ENCODE measurements around the gene BANP. TPM values are rescaled to one million over a fixed set of nuclear protein-coding genes. Genes with fewer than 3 reads are reported as not detected.
"Not testable (repeated sequence)": the region's sequence is repeated elsewhere in the genome, so short reads cannot be mapped to it uniquely, and the experiment has no call there.

The BANP gene, protein sequence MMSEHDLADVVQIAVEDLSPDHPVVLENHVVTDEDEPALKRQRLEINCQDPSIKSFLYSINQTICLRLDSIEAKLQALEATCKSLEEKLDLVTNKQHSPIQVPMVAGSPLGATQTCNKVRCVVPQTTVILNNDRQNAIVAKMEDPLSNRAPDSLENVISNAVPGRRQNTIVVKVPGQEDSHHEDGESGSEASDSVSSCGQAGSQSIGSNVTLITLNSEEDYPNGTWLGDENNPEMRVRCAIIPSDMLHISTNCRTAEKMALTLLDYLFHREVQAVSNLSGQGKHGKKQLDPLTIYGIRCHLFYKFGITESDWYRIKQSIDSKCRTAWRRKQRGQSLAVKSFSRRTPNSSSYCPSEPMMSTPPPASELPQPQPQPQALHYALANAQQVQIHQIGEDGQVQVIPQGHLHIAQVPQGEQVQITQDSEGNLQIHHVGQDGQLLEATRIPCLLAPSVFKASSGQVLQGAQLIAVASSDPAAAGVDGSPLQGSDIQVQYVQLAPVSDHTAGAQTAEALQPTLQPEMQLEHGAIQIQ
- total RNA-seq: 10 to 100 TPM; 12.9 to 28.1 (median 18.5) TPM

DNA sequence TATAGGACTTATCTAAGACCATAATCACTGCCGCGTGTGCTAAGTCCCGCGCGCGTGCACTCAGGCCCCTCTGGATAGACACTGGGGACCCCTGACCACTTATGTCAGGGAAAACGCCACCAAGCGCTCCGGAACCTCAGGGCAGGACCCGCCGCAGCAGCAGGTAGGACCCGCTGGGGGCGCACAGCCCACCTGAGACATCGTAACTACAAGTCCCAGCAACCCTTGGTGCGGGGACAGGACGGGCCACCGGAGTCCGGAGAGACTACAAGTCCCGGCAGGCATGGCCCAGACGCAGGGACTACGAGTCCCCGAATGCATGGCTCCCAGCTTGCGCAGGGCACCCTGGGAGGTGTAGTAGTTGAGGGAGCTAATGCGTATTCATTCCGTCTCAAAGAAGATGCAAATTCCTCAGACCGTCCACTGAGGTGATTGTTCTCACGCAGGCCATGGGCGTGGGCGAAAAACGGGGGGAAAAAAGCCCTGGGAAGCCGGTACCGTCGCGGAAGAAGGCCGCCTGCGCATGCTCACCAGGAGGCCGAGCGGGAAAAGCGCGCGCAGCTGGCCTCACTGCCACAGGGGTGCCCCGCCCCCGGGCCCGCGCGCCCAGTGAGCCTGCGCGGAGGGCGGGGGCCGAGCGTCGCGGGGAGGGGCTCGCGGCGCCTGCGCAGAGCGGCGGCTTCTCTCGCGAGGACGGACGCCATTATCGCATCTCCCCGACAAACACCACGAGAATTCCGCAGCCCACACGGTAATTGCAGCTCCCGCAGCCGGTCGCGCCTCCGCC is at the start of gene BANP:
BANP (plus strand) TSS at position 670 of the 787 bp plus-strand sequence. CDS start 23,682 bp downstream, outside the sequence.
- Histone ChIP-seq H3K27ac (peak within 1 kb of the TSS; percentile 96 to 98), H3K4me1 (replicated peaks in 1 of 2) (peaks cover 6 to 17% of the 10 kb centered on the region in 2 donors), H3K4me3 (peak within 1 kb of the TSS; percentile 51 to 72 (median 56))
- WGBS, 10 experiments: 0 to 20% (median 2%) methylated on average over 3 to 10 of the region's 73 CpGs; no CpG with 5 or more reads in 7 of the 10 experiments
- in situ Hi-C loops (cut with MboI; ENCODE audit: low pct_unique_long_range_greater_than_20kb in 2 of 9, low sequenced_read_pairs in 9 of 9, unreplicated experiment in 9 of 9): loop anchor here in 1 of 9 experiments (25.0 kb wide), 1 partner anchor 586 kb away; no protein-coding TSS in a partner anchor
- ATAC-seq (replicated peaks in 6 of 8): peak; percentile 89 to 96 (median 95)

DNA sequence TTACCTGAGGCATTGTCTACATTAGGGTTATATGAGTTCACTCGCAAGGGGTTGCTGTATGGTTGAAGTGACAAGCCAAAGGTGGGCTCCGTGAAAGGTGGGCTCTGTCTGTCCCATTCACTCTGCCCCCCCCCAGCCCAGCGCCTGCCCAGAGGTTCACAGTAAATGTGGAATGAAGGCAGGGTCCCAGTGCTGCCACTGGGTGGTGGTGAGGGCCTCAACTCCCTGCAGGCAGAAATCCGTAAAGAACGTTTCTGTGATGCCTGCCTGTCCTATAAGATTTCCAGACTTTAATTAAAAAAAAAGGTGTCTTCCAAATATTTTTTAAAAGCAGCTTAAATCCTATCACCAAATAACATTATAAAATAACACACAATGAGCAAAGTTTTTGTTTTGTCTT is 46.3 kb upstream of the BANP start:
- 73% methylated on average over 2 of the region's 5 CpGs; no CpG with 5 or more reads in 9 of the 10 experiments for WGBS, 10 experiments
- in situ Hi-C loops (cut with MboI; ENCODE audit: low pct_unique_long_range_greater_than_20kb in 2 of 9, low sequenced_read_pairs in 9 of 9, unreplicated experiment in 9 of 9); H3K27ac ChIP-seq; ATAC-seq (replicated peaks in 6 of 8); H3K4me1 ChIP-seq (replicated peaks in 1 of 2); H3K4me3 ChIP-seq: not testable (repeated sequence)

DNA sequence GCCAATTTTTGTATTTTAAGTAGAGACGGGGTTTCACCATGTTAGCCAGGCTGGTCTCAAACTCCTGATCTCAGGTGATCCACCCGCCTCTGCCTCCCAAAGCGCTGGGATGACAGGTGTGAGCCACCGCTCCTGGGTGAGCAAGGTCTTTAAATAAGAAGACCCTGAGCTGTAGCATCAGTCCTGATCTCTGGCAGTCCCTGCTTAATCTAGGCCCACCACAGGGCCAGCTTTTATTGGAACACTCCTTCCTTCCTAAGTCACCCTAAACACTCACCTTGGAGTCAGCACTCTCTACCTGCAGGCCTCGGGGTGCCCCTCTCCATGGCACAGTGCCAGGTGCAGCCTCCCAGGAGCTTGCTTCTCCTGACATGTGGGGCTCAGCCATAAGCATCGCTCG is 45.7 kb upstream of the BANP start:
- ATAC-seq (replicated peaks in 6 of 8); H3K4me3 ChIP-seq; in situ Hi-C loops (cut with MboI; ENCODE audit: low pct_unique_long_range_greater_than_20kb in 2 of 9, low sequenced_read_pairs in 9 of 9, unreplicated experiment in 9 of 9); H3K4me1 ChIP-seq (replicated peaks in 1 of 2); H3K27ac ChIP-seq: not testable (repeated sequence)
- 73 to 80% methylated on average over 1 to 2 of the region's 7 CpGs; no CpG with 5 or more reads in 8 of the 10 experiments for WGBS, 10 experiments

DNA sequence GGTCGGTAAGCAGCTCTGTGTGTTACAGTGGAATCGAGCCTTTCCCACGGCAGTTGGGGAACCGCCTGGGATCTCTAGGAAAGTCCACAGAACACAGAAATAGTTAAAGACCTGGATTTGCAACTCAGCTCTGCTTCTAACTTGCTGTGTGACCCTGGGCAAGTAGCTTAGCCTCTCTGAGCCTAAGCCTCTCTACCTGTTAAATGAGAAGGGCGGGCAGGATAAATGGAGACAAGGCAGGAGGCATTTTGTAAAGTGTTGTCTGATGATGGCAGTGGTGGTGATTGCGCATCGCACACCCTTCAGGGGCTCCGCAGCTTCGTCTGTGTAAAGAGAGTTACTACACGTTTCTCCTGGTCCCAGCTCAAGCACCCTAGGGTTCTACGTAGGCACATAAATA is 43.1 kb upstream of the BANP start:
- WGBS, 10 experiments: 59 to 100% (median 83%) methylated on average over 1 to 3 of the region's 11 CpGs; no CpG with 5 or more reads in 5 of the 10 experiments
- H3K27ac ChIP-seq; in situ Hi-C loops (cut with MboI; ENCODE audit: low pct_unique_long_range_greater_than_20kb in 2 of 9, low sequenced_read_pairs in 9 of 9, unreplicated experiment in 9 of 9); H3K4me3 ChIP-seq; ATAC-seq (replicated peaks in 6 of 8): not testable (repeated sequence)
- H3K4me1 ChIP-seq (replicated peaks in 1 of 2): peaks cover 9 to 12% of the 10 kb centered on the region in 2 donors

DNA sequence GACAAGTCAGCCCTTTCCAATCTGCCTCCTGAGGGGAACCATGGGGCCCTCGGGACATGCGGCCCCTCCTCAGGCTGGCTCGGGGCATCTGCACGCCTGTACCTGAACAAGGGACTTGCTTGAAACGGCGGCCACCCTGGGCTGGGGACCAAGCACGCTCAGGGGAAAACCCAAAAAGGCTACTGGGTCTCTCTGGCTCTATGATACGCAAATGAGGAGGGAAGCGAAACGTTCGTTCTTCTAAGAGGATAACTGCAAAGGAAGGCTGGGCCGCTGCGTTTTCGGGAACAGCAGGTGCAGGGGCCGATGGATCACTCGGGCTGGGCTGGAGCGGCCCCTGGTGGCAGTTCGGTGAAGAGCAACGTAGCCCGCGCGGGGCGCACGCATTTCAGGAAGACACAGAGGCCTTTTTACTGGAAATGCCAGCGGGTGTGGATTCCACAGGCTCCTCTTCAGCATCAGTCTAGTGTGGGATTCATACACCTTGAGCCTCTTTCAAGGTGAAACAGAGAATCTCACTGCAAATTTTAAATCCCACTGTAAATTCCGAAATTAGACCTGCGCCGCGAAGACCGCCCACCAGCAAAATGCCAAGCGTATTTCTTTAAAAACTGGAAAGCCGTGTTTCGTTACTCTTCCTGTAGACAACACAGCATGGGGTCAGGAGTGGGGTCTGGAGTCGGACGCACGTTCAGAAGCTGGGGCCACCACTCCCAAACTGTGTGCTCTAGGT is 41.9 kb upstream of the BANP start:
- ATAC-seq (replicated peaks in 6 of 8): peak; percentile 17 to 89 (median 37)
- in situ Hi-C loops (cut with MboI; ENCODE audit: low pct_unique_long_range_greater_than_20kb in 2 of 9, low sequenced_read_pairs in 9 of 9, unreplicated experiment in 9 of 9); H3K4me3 ChIP-seq; H3K27ac ChIP-seq: not testable (repeated sequence)
- 33 to 90% (median 60%) methylated on average over 1 to 24 of the region's 36 CpGs; no CpG with 5 or more reads in 1 of the 10 experiments for WGBS, 10 experiments
- peaks cover 9 to 12% of the 10 kb centered on the region in 2 donors for H3K4me1 ChIP-seq (replicated peaks in 1 of 2)

DNA sequence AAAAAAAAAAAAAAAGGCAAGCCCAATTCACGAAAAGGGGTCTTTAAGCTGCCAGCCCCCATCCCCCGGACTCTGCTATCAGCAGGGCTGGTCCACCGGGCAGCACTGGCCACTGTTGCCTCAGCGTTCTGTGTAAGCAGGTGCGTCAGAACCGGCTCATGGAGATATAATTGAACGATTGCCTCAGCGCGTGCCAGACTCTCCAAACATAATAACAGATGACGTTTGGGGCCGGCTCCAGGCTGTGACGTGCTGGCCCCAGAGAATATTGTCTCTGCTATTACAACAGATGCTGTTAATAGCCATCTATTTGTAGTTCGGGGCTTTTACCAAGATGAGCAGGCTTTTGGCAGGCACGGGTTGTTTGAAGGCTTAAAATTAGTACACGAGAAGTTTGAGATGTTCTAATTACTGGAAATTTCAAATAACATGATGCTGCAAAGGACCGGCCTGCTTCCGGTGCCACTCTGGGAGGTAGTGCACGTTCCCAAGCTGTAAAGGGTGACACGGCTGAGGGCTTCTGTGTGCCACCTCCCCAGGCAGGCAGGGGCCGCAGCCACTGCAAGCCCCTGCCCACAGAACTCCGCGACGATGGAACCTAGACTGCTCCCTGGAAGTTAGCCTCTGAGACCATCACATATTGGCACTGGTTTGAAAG is 40.0 kb upstream of the BANP start:
- Histone ChIP-seq H3K4me1 (replicated peaks in 1 of 2) (peaks cover 9 to 12% of the 10 kb centered on the region in 2 donors), H3K27ac (peak overlapping the region in 1 of 2 donors; percentile 70)
- in situ Hi-C loops (cut with MboI; ENCODE audit: low pct_unique_long_range_greater_than_20kb in 2 of 9, low sequenced_read_pairs in 9 of 9, unreplicated experiment in 9 of 9); H3K4me3 ChIP-seq: not testable (repeated sequence)
- 0 to 57% (median 40%) methylated on average over 1 to 13 of the region's 23 CpGs; no CpG with 5 or more reads in 3 of the 10 experiments for WGBS, 10 experiments
- ATAC-seq (replicated peaks in 6 of 8): peak; percentile 85 to 97 (median 96)

DNA sequence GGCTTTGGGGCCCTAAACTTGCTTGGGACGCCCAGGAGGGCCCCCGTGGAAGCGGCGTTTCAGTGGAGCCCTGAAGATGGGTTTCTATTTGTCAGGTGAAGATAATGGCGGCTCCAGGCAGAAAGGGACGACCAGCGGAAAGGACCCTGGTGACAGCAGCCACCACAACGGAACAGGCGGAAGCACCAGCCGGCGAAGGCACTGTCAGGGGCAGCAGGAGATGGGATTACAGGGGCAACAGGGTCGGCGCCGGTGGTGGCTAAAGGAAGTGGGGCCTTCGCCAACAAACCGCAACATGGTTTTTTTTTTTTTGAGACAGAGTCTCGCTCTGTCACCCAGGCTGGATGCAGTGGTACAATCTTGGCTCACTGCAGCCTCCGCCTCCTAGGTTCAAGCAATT is 38.5 kb upstream of the BANP start:
- in situ Hi-C loops (cut with MboI; ENCODE audit: low pct_unique_long_range_greater_than_20kb in 2 of 9, low sequenced_read_pairs in 9 of 9, unreplicated experiment in 9 of 9); ATAC-seq (replicated peaks in 6 of 8); H3K27ac ChIP-seq; H3K4me3 ChIP-seq: not testable (repeated sequence)
- peaks cover 9 to 12% of the 10 kb centered on the region in 2 donors for H3K4me1 ChIP-seq (replicated peaks in 1 of 2)
- WGBS, 10 experiments: 81 to 100% (median 88%) methylated on average over 1 to 11 of the region's 18 CpGs; no CpG with 5 or more reads in 7 of the 10 experiments

DNA sequence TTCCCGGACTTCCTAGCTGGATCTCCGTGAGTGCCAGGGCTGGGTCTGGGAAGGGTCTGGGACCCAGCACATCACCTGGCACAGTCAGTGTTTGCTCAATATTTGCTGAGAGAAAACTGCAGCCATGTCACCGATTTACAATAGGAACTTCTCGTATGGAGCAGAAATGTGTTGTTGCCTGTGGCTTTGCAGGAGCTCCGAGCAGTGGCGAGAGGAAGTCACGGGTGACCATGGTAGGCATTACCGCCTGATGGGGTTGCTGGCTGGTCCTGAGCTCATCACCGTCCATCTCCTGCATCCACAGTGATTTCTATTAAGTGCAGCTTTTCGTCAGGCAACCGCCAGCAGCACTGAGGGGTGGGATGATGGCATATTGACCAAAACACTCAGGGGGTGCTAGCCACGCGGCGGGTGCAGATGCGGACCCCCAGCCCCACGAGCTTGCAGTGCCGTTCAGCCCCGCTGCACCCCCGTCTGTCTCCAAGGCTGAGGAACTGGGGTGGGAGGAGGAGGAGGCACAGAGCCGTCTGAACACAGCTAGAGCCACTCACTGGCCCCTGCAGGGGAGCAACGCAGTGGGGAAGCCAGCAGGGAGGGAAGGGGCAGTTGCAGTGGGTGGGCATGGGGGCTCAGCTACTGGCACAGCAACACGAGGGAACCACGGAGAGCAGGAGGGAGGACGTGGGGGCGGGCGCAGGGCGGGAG is 37.1 kb upstream of the BANP start:
- in situ Hi-C loops (cut with MboI; ENCODE audit: low pct_unique_long_range_greater_than_20kb in 2 of 9, low sequenced_read_pairs in 9 of 9, unreplicated experiment in 9 of 9); H3K27ac ChIP-seq; H3K4me3 ChIP-seq; ATAC-seq (replicated peaks in 6 of 8): not testable (repeated sequence)
- peaks cover 6 to 12% of the 10 kb centered on the region in 2 donors for H3K4me1 ChIP-seq (replicated peaks in 1 of 2)
- 73 to 100% (median 96%) methylated on average over 1 to 5 of the region's 27 CpGs; no CpG with 5 or more reads in 6 of the 10 experiments for WGBS, 10 experiments

DNA sequence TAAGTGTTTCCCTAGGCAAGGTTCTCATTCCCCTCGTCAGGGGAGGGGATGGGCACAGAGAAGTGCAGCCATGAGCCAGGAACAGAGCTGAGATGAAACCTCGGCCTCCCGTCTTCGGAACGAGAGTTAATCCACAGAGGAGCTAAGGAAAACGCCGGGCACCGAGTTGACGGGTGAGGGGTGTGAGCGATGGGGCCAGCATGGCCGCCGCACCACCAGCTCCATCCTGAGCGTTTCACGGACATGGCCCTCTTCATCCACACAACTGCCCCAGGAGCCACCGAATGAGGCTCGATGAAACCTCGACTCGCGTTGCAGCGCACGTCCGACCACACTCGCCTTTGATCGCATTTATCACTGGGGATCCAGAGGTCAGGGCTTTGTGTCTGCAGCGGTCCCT is 36.4 kb upstream of the BANP start:
- 82 to 100% (median 93%) methylated on average over 1 to 11 of the region's 25 CpGs; no CpG with 5 or more reads in 6 of the 10 experiments for WGBS, 10 experiments
- H3K4me1 ChIP-seq (replicated peaks in 1 of 2): peaks cover 5 to 12% of the 10 kb centered on the region in 2 donors
- in situ Hi-C loops (cut with MboI; ENCODE audit: low pct_unique_long_range_greater_than_20kb in 2 of 9, low sequenced_read_pairs in 9 of 9, unreplicated experiment in 9 of 9): no loop called here
- H3K4me3 ChIP-seq: no peak overlapping the region
- no peak overlapping the region for H3K27ac ChIP-seq
- no peak for ATAC-seq (replicated peaks in 6 of 8)

DNA sequence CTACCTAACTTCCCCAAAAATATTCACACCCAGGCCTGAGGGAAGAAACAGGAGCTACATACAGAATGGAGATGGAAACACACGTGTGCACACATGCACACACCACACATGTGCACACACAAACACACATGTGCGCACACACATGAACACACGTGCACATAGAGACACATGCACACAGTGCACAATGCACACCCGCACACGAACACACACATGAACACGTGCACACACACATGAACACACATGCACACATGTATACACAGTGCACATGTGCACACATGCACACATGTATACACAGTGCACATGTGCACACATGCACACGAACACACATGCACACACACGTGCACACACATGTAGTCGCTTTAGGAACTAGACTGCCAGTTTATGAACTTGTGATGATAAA is 33.7 kb upstream of the BANP start:
- H3K27ac ChIP-seq: no peak overlapping the region
- no peak for ATAC-seq (replicated peaks in 6 of 8)

DNA sequence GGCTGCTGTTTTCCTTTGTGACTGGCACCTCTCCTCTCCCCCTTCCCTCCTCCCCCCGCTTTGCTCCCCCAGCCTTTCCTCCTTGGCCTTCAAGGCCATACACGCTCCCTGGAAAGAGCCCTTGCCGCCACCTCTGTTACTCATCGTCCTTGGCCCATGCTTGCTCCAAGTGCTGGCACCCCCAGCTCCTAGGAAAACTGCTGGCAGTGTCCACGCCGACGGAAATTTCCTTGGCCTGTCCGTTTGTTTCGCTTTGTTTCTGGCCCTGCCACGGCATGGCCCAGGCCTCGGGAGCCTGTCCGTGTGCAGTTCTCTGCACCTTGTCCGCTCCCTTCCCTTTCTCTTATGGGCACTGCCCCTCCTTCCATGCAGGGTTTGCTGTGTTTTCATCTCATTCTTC is 32.9 kb upstream of the BANP start:
- Histone ChIP-seq H3K27ac (no peak overlapping the region), H3K4me3 (no peak overlapping the region), H3K4me1 (replicated peaks in 1 of 2) (peaks cover 7% of the 10 kb centered on the region in 2 donors)
- WGBS, 10 experiments: 22 to 100% (median 89%) methylated on average over 3 to 10 of the region's 13 CpGs; no CpG with 5 or more reads in 5 of the 10 experiments
- in situ Hi-C loops (cut with MboI; ENCODE audit: low pct_unique_long_range_greater_than_20kb in 2 of 9, low sequenced_read_pairs in 9 of 9, unreplicated experiment in 9 of 9): no loop called here
- ATAC-seq (replicated peaks in 6 of 8): peak in 2 of 8 experiments; percentile 65 to 74

More for the DNA sequence above, 33.7 kb upstream of the BANP start:
- Histone ChIP-seq H3K4me1 (replicated peaks in 1 of 2) (peaks cover 2 to 5% of the 10 kb centered on the region in 2 donors), H3K4me3 (no peak overlapping the region)
- WGBS, 10 experiments: 33 to 100% (median 75%) methylated on average over 1 to 7 of the region's 9 CpGs; no CpG with 5 or more reads in 3 of the 10 experiments
- in situ Hi-C loops (cut with MboI; ENCODE audit: low pct_unique_long_range_greater_than_20kb in 2 of 9, low sequenced_read_pairs in 9 of 9, unreplicated experiment in 9 of 9): no loop called here

Data from motor neuron (in vitro differentiated cells).